ENCODE measurements around the gene AP1G1. TPM values are rescaled to one million over a fixed set of nuclear protein-coding genes. Genes with fewer than 3 reads are reported as not detected.

Gene AP1G1
- polyA plus RNA-seq, 1 donor (not counting 4 experiments of a cell fraction or from before 2014, with no cell fraction given), result 62.5 TPM

DNA sequence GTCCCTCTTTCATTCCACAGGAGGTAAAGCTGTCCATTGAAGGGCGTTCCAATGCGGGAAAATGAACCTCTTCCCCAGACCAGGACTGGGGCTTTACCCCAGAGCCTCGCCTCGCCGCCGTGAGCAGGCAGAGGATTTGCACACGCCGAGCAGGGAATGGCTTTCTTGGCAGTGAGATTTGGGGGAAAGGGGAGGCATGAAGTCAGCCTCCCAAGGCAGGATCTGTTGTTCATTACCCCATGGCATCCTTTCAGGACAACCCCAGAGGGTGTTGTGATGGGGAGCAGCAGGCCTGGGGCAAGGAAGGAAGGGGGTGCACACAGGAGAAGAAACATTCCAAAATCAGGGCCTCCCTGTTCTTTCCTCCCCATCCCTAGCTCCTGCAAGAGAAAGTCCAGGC, 43.1 kb upstream of the AP1G1 start:
- FAIRE-seq (no peak), DNase-seq (ENCODE audit: low read depth, low spot score) (no peak)
- no peak for TF ChIP-seq EZH2 (IDR thresholded peaks at IDR 0.05; ENCODE audit: low read length)
- TF ChIP-seq, protein P1, sequence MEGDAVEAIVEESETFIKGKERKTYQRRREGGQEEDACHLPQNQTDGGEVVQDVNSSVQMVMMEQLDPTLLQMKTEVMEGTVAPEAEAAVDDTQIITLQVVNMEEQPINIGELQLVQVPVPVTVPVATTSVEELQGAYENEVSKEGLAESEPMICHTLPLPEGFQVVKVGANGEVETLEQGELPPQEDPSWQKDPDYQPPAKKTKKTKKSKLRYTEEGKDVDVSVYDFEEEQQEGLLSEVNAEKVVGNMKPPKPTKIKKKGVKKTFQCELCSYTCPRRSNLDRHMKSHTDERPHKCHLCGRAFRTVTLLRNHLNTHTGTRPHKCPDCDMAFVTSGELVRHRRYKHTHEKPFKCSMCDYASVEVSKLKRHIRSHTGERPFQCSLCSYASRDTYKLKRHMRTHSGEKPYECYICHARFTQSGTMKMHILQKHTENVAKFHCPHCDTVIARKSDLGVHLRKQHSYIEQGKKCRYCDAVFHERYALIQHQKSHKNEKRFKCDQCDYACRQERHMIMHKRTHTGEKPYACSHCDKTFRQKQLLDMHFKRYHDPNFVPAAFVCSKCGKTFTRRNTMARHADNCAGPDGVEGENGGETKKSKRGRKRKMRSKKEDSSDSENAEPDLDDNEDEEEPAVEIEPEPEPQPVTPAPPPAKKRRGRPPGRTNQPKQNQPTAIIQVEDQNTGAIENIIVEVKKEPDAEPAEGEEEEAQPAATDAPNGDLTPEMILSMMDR (optimal IDR thresholded peaks at IDR 0.05 in 1 of 3, IDR thresholded peaks at IDR 0.05 in 1 of 3, conservative IDR thresholded peaks at IDR 0.05 in 1 of 3; ENCODE audit: extremely low read depth in 1 of 3, insufficient read depth in 2 of 3, low read length in 3 of 3), result no peak
- peaks cover 36 to 43% of the 10 kb centered on the region in 2 experiments for H3K36me3 ChIP-seq (ENCODE audit: control insufficient read depth in 2 of 2, extremely low read depth in 1 of 2, insufficient read depth in 2 of 2, low read length in 2 of 2)
- H3K4me1 ChIP-seq (ENCODE audit: control insufficient read depth, extremely low read depth, insufficient read depth, low read length), result peaks cover 5% of the 10 kb centered on the region
- peaks cover 3% of the 10 kb centered on the region for H4K20me1 ChIP-seq (ENCODE audit: control insufficient read depth, extremely low read depth, insufficient read depth, low read length)
- no peaks in the 10 kb centered on the region for H3K9me3 ChIP-seq (ENCODE audit: control insufficient read depth, low read depth, low read length)
- H2AFZ ChIP-seq (ENCODE audit: control insufficient read depth, low read length), result no peak overlapping the region
- H3K79me2 ChIP-seq (ENCODE audit: control insufficient read depth, insufficient read depth, low read length), result peaks cover 34% of the 10 kb centered on the region
- H3K27ac ChIP-seq (ENCODE audit: control insufficient read depth, insufficient read depth, low read length), result no peak overlapping the region
- dilution Hi-C loops (cut with MboI; ENCODE audit: extremely low pct_ligation_motif_present, low sequenced_read_pairs), result no loop called here
- no peak overlapping the region for H3K4me2 ChIP-seq (ENCODE audit: control insufficient read depth, extremely low read depth, insufficient read depth, low read depth, low read length)
- H3K4me3 ChIP-seq (ENCODE audit: control insufficient read depth in 2 of 3, extremely low read depth in 1 of 3, insufficient read depth in 2 of 3, low read depth in 1 of 3, low read length in 3 of 3), result no peak overlapping the region
- H3K9ac ChIP-seq (ENCODE audit: control insufficient read depth, extremely low read depth, insufficient read depth, low read length), result no peak overlapping the region
- no peaks in the 10 kb centered on the region for H3K27me3 ChIP-seq (ENCODE audit: control insufficient read depth, extremely low read depth, insufficient read depth, low read length)
- peaks cover 4% of the 10 kb centered on the region for H3K9me1 ChIP-seq (ENCODE audit: control insufficient read depth, extremely low read depth, insufficient read depth, low read length)

DNA sequence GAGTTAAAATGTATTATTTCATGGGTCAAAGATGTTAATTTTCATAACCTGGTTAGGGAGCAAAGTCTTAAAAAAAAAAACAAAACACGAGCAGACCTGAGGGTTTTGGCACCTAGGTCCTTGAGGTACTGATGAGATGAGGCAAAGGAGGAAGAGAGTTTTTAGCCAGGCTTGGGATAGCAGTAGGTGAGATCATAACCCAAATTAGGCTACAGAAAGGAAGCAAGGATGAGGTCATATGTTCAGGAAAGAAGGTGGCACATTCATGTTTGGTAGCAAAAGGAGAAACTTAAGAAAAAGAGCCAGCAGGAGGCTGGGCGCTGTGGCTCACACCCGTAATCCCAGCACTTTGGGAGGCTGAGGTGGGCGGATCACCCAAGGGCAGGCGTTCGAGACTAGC, 40.0 kb upstream of the AP1G1 start:
- H3K9me1 ChIP-seq (ENCODE audit: control insufficient read depth, extremely low read depth, insufficient read depth, low read length), result peaks cover 4% of the 10 kb centered on the region
- peaks cover 30 to 33% of the 10 kb centered on the region in 2 experiments for H3K36me3 ChIP-seq (ENCODE audit: control insufficient read depth in 2 of 2, extremely low read depth in 1 of 2, insufficient read depth in 2 of 2, low read length in 2 of 2)
- H3K9me3 ChIP-seq (ENCODE audit: control insufficient read depth, low read depth, low read length), result no peaks in the 10 kb centered on the region
- H4K20me1 ChIP-seq (ENCODE audit: control insufficient read depth, extremely low read depth, insufficient read depth, low read length), result peaks cover 3% of the 10 kb centered on the region
- H3K4me3 ChIP-seq (ENCODE audit: control insufficient read depth in 2 of 3, extremely low read depth in 1 of 3, insufficient read depth in 2 of 3, low read depth in 1 of 3, low read length in 3 of 3), result no peak overlapping the region
- H3K4me2 ChIP-seq (ENCODE audit: control insufficient read depth, extremely low read depth, insufficient read depth, low read depth, low read length), result no peak overlapping the region
- no peak overlapping the region for H3K27ac ChIP-seq (ENCODE audit: control insufficient read depth, insufficient read depth, low read length)
- no peak overlapping the region for H3K9ac ChIP-seq (ENCODE audit: control insufficient read depth, extremely low read depth, insufficient read depth, low read length)
- no peak for FAIRE-seq
- no peaks in the 10 kb centered on the region for H3K27me3 ChIP-seq (ENCODE audit: control insufficient read depth, extremely low read depth, insufficient read depth, low read length)
- H2AFZ ChIP-seq (ENCODE audit: control insufficient read depth, low read length), result no peak overlapping the region
- peaks cover 32% of the 10 kb centered on the region for H3K79me2 ChIP-seq (ENCODE audit: control insufficient read depth, insufficient read depth, low read length)
- dilution Hi-C loops (cut with MboI; ENCODE audit: extremely low pct_ligation_motif_present, low sequenced_read_pairs), result no loop called here
- H3K4me1 ChIP-seq (ENCODE audit: control insufficient read depth, extremely low read depth, insufficient read depth, low read length), result peaks cover 12% of the 10 kb centered on the region
- no peak for DNase-seq (ENCODE audit: low read depth, low spot score)
- TF ChIP-seq, protein P1 (optimal IDR thresholded peaks at IDR 0.05 in 1 of 3, IDR thresholded peaks at IDR 0.05 in 1 of 3, conservative IDR thresholded peaks at IDR 0.05 in 1 of 3; ENCODE audit: extremely low read depth in 1 of 3, insufficient read depth in 2 of 3, low read length in 3 of 3), result no peak
- TF ChIP-seq EZH2 (IDR thresholded peaks at IDR 0.05; ENCODE audit: low read length), result no peak

All from keratinocyte (primary cell).